Measurements from ENCODE around the gene PREX1. TPM values are rescaled to one million over a fixed set of nuclear protein-coding genes. Genes with fewer than 3 reads are reported as not detected.

PREX1 gene
- total and polyA plus RNA-seq, 2 experiments from 2014 or later = 4.5 to 12.5 TPM

DNA sequence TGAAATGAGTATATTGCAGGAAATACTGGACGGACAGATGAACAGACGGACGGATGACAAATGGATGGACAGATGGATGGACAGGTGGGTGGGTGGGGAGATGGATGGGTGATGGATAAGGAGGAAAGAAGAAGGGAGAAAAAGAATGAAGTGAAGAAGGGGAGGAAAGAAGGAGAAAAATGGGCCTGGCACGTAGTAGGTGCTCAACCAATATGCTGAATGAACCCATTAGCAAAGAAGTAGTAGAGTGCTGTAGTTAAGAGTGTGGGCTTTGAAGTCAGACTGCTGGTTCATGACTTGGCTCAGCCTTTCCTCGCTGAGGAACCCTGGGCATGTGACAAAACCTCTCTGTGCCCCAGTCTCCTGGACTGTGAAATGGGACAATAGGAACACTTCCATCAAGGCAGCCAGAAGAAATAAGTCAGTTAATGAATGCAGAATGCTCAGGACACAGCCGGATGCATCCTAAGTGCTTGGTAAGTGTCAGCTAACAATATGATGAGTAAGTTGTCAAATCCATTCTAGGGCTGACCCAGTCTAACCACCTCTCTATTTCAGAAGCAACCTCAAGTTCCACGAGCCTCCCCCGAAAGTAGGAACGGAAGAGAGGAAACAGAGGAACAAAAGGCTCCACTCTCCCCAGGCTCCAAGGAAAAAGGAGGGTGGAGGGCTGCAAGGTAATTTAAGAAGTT lies 37.9 kb downstream of the PREX1 start:
- no peaks in the 10 kb centered on the region for H3K36me3 ChIP-seq
- no peak overlapping the region for H3K27ac ChIP-seq
- H3K4me1 ChIP-seq (ENCODE audit: low read depth) = peaks cover 5% of the 10 kb centered on the region
- no peak overlapping the region for H3K4me3 ChIP-seq
- TF ChIP-seq CTCF (IDR thresholded peaks at IDR 0.05; ENCODE audit: low read depth, low read length) = no peak
- no peak for DNase-seq (ENCODE audit: low read depth in 1 of 2, low spot score in 1 of 2)
- H3K9me3 ChIP-seq (ENCODE audit: low read depth) = no peaks in the 10 kb centered on the region
- no peaks in the 10 kb centered on the region for H3K27me3 ChIP-seq

GRCh38 chr20:48789185-48789668 lies 38.6 kb downstream of the PREX1 start:
- Histone ChIP-seq H3K27me3 (no peaks in the 10 kb centered on the region), H3K36me3 (no peaks in the 10 kb centered on the region), H3K4me1 (ENCODE audit: low read depth) (peaks cover 2% of the 10 kb centered on the region), H3K9me3 (ENCODE audit: low read depth) (no peaks in the 10 kb centered on the region), H3K27ac (no peak overlapping the region), H3K4me3 (no peak overlapping the region)
- no peak for TF ChIP-seq CTCF (IDR thresholded peaks at IDR 0.05; ENCODE audit: low read depth, low read length)
- DNase-seq (ENCODE audit: low read depth in 1 of 2, low spot score in 1 of 2) = no peak

- Histone ChIP-seq H3K27ac (no peak overlapping the region), H3K9me3 (ENCODE audit: low read depth) (no peaks in the 10 kb centered on the region), H3K36me3 (no peaks in the 10 kb centered on the region), H3K27me3 (no peaks in the 10 kb centered on the region), H3K4me3 (no peak overlapping the region), H3K4me1 (ENCODE audit: low read depth) (no peaks in the 10 kb centered on the region)
- no peak for DNase-seq (ENCODE audit: low read depth in 1 of 2, low spot score in 1 of 2)
- TF ChIP-seq CTCF (IDR thresholded peaks at IDR 0.05; ENCODE audit: low read depth, low read length) = no peak
Observed at GRCh38 chr20:48788486-48789072, 39.2 kb downstream of the PREX1 start.

DNA sequence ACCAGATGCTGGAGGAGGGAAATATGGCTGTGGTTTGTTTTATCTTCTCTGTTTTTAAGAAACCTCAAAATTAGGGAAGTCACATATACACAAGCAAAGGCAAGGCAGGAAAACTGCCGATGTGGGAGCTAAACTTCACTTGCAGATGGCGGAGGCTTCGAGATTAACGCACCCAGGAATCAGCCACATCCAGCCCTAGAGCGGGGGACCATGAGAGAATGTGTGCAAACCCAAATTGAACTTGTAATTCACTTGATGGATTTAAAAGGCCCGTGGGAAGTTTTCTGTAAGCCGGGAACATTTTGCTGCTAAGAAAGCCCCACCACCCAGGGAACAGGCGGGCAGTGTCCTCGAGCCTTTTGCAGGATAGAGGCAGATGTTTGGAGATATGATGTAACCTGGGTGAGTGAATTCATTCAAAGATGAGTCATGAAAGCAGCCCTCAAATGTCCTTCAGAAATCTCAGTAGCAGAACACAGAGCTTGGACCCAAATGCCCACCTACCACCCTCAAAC lies 39.9 kb downstream of the PREX1 start:
- Histone ChIP-seq H3K36me3 (no peaks in the 10 kb centered on the region), H3K4me3 (no peak overlapping the region), H3K27me3 (no peaks in the 10 kb centered on the region), H3K4me1 (ENCODE audit: low read depth) (no peaks in the 10 kb centered on the region), H3K9me3 (ENCODE audit: low read depth) (no peaks in the 10 kb centered on the region), H3K27ac (no peak overlapping the region)
- DNase-seq (ENCODE audit: low read depth in 1 of 2, low spot score in 1 of 2) = peak in 1 of 2 donors; percentile 45
- no peak for TF ChIP-seq CTCF (IDR thresholded peaks at IDR 0.05; ENCODE audit: low read depth, low read length)

- Histone ChIP-seq H3K36me3 (no peaks in the 10 kb centered on the region), H3K4me1 (ENCODE audit: low read depth) (no peaks in the 10 kb centered on the region), H3K27ac (no peak overlapping the region), H3K9me3 (ENCODE audit: low read depth) (no peaks in the 10 kb centered on the region), H3K27me3 (no peaks in the 10 kb centered on the region), H3K4me3 (no peak overlapping the region)
- no peak for TF ChIP-seq CTCF (IDR thresholded peaks at IDR 0.05; ENCODE audit: low read depth, low read length)
- no peak for DNase-seq (ENCODE audit: low read depth in 1 of 2, low spot score in 1 of 2)
Observed at GRCh38 chr20:48786951-48787705, 40.7 kb downstream of the PREX1 start.

Data from cardiac muscle cell (in vitro differentiated cells and primary cell).